ENCODE results near the gene PRRC2B. TPM values are rescaled to one million over a fixed set of nuclear protein-coding genes. Genes with fewer than 3 reads are reported as not detected.

Gene PRRC2B
- total RNA-seq, 1 experiment from 2014 or later = 137 TPM

DNA sequence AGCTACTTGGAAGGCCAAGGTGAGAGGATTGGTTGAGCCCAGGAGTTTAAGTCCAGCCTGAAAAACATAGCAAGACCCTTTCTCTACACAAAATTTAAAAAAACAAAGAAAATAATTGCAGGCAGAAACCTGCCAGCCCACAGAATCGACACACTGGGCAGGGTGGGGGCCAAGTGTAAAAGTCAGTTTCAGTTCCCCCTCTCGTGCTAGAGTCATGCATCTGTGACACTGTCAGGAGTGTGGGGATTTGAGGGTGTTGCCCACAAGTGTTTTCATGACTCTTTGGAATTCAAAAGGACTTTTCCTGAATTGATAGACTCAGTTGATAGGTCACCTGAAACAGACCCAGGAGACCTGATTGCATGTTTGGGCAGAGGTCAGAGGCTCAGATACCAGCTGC lies 47.6 kb downstream of the PRRC2B start:
- intact Hi-C loops (cut with micrococcal nuclease; ENCODE audit: unreplicated experiment) = no loop called here
- H3K36me3 Mint-ChIP-seq (ENCODE audit: insufficient read depth, unreplicated experiment) = peaks cover 63% of the 10 kb centered on the region

GRCh38 chr9:131442351-131442750 lies 48.5 kb downstream of the PRRC2B start:
- Mint-ChIP-seq H3K9me3 (ENCODE audit: low read depth, unreplicated experiment) (no peaks in the 10 kb centered on the region), H3K4me1 (ENCODE audit: low read depth, unreplicated experiment) (no peaks in the 10 kb centered on the region), H3K36me3 (ENCODE audit: insufficient read depth, unreplicated experiment) (peaks cover 69% of the 10 kb centered on the region), H3K27ac (ENCODE audit: unreplicated experiment) (no peak overlapping the region), H3K4me3 (ENCODE audit: low read depth, unreplicated experiment) (no peak overlapping the region), H3K27me3 (ENCODE audit: unreplicated experiment) (no peaks in the 10 kb centered on the region)
- BruUV-seq (replicated peaks) = no TSS peak
- no peak for TF ChIP-seq CTCF (IDR thresholded peaks at IDR 0.05; ENCODE audit: unreplicated experiment)
- no peak for DNase-seq
- intact Hi-C loops (cut with micrococcal nuclease; ENCODE audit: unreplicated experiment) = no loop called here
- CTCF ChIA-PET = no interaction called here

More for the DNA sequence above, 47.6 kb downstream of the PRRC2B start:
- no peak for TF ChIP-seq CTCF (IDR thresholded peaks at IDR 0.05; ENCODE audit: unreplicated experiment)
- Mint-ChIP-seq H3K4me1 (ENCODE audit: low read depth, unreplicated experiment) (no peaks in the 10 kb centered on the region), H3K27ac (ENCODE audit: unreplicated experiment) (no peak overlapping the region), H3K4me3 (ENCODE audit: low read depth, unreplicated experiment) (no peak overlapping the region), H3K9me3 (ENCODE audit: low read depth, unreplicated experiment) (no peaks in the 10 kb centered on the region), H3K27me3 (ENCODE audit: unreplicated experiment) (no peaks in the 10 kb centered on the region)
- DNase-seq = no peak
- CTCF ChIA-PET = no interaction called here
- BruUV-seq (replicated peaks) = no TSS peak

DNA sequence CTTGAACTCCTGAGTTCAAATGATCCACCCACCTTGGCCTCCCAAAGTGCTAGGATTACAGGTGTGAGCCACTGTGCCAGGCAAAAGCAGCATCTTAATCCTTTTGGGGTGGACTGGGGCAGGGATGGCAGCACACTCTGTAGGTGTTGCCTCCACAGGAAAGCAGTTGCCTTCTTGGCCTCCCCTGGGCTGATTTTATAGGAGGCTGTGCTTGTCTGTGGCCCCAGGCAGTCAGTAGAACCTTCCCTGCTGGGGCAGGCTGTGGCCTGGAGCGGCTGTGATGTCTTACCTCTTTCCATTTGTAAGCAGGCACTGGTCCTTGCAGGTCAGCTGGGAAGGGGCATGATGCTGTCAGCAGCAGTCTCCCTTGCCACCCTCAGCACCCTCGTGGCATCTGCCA lies 49.8 kb downstream of the PRRC2B start:
- DNase-seq = no peak
- no peaks in the 10 kb centered on the region for H3K9me3 Mint-ChIP-seq (ENCODE audit: low read depth, unreplicated experiment)
- H3K36me3 Mint-ChIP-seq (ENCODE audit: insufficient read depth, unreplicated experiment) = peaks cover 76% of the 10 kb centered on the region
- CTCF ChIA-PET = no interaction called here
- H3K27ac Mint-ChIP-seq (ENCODE audit: unreplicated experiment) = no peak overlapping the region
- no peak overlapping the region for H3K4me3 Mint-ChIP-seq (ENCODE audit: low read depth, unreplicated experiment)
- H3K4me1 Mint-ChIP-seq (ENCODE audit: low read depth, unreplicated experiment) = no peaks in the 10 kb centered on the region
- TF ChIP-seq CTCF (IDR thresholded peaks at IDR 0.05; ENCODE audit: unreplicated experiment) = no peak
- H3K27me3 Mint-ChIP-seq (ENCODE audit: unreplicated experiment) = no peaks in the 10 kb centered on the region
- intact Hi-C loops (cut with micrococcal nuclease; ENCODE audit: unreplicated experiment) = no loop called here
- BruUV-seq (replicated peaks) = no TSS peak

DNA sequence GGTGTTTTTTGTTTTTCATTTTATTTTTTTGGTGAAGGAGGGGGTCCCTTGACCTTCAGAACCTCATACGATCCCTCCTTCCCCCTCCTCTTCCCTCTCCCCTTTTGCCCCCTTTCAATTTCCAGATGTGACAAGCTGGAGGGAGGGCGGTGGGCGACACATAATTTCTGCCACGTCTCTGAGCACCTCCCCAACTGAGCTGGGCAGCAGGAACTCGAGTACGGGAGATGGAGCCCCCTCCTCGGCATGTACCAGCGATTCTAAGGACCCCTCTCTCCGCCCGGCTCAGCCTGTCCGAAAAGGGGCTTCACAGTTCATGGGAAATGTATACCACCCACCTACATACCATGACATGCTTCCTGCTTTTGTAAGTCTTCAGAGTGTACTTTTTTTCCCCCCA lies 52.4 kb downstream of the PRRC2B start:
- intact Hi-C loops (cut with micrococcal nuclease; ENCODE audit: unreplicated experiment) = loop anchor here (5.0 kb wide), 1 partner anchor 49 kb away; no protein-coding TSS in a partner anchor
- no peaks in the 10 kb centered on the region for H3K27me3 Mint-ChIP-seq (ENCODE audit: unreplicated experiment)
- H3K36me3 Mint-ChIP-seq (ENCODE audit: insufficient read depth, unreplicated experiment) = peaks cover 78% of the 10 kb centered on the region
- CTCF ChIA-PET = no interaction called here
- TF ChIP-seq CTCF (IDR thresholded peaks at IDR 0.05; ENCODE audit: unreplicated experiment) = no peak
- H3K4me1 Mint-ChIP-seq (ENCODE audit: low read depth, unreplicated experiment) = no peaks in the 10 kb centered on the region
- no peaks in the 10 kb centered on the region for H3K9me3 Mint-ChIP-seq (ENCODE audit: low read depth, unreplicated experiment)
- no TSS peak for BruUV-seq (replicated peaks)
- no peak overlapping the region for H3K4me3 Mint-ChIP-seq (ENCODE audit: low read depth, unreplicated experiment)
- DNase-seq = no peak
- no peak overlapping the region for H3K27ac Mint-ChIP-seq (ENCODE audit: unreplicated experiment)

Data from Calu3 (cell line).